ENCODE measurements around the gene ETS2.

ETS2 gene

GRCh38 chr21:38863291-38863690 lies 57.6 kb downstream of the ETS2 start:
- DNase-seq, result no peak

- DNase-seq, result no peak
Measured at GRCh38 chr21:38863843-38864363, 58.2 kb downstream of the ETS2 start.

- DNase-seq, result no peak
Measured at GRCh38 chr21:38864964-38865363, 59.2 kb downstream of the ETS2 start.

GRCh38 chr21:38869196-38869595 lies 63.5 kb downstream of the ETS2 start:
- no peak for DNase-seq

- peak; percentile 47 for DNase-seq
Measured at GRCh38 chr21:38869946-38870345, 64.2 kb downstream of the ETS2 start.

Data from NCI-H2107 (cell line).